A549 (cell line): Measurements from ENCODE around the gene TSACC. TPM values are rescaled to one million over a fixed set of nuclear protein-coding genes. Genes with fewer than 3 reads are reported as not detected.

Experiments
- ATAC-seq, 2 experiments: fragments of 200-7000 bp in 1 of 2; fragments of >200 bp in 1 of 2; cut with Nextera tagmentation in 1 of 2; cut with Tn5 transposase in 1 of 2; 3 replicates each; pipeline versions ENCODE4 v1.8.0 to v1.9.1; 2018 to 2020; ENCODE audit warnings: mild to moderate bottlenecking in 1 of 2, moderate library complexity in 1 of 2
- CTCF ChIA-PET: fragments of 300-600 bp; sonication (Branson Sonifier 250); formaldehyde crosslinking; extraction: SDS; loops from one replicate; lab custom pipeline; 2021; ENCODE audit warnings: antibody characterized with exemption, inconsistent platforms; lab: Yijun Ruan, JAX
- POLR2A ChIA-PET: fragments of 350-600 bp; formaldehyde crosslinking; extraction: SDS; loops from one replicate; lab custom pipeline; 2021; ENCODE audit warnings: antibody characterized with exemption, inconsistent platforms; lab: Yijun Ruan, JAX
- DNase-seq, 2 experiments: peaks; one replicate each; pipeline versions ENCODE4 v3.0.0 to v3.0.0-alpha.2; 2011 to 2016; ENCODE audit warnings: low read depth in 1 of 2, low spot score in 1 of 2
- FAIRE-seq: peaks from 2 replicates; lab custom pipeline; 2011; peaks lifted over from hg19 to GRCh38; lab: Jason Lieb, UNC
- H3K27ac ChIP-seq, 2 experiments: fragments of >200 bp; sonication (Bioruptor Twin); formaldehyde crosslinking; 3 replicates each; pipeline ENCODE4 v1.5.1; 2016 to 2017
- H3K4me1 ChIP-seq: fragments of >200 bp; sonication (Bioruptor Twin); formaldehyde crosslinking; 3 replicates; pipeline ENCODE4 v1.6.1; 2016
- H3K4me2 ChIP-seq: fragments of >200 bp; sonication (Bioruptor Twin); formaldehyde crosslinking; 3 replicates; pipeline ENCODE4 v1.6.1; 2016
- H3K4me3 ChIP-seq: fragments of >200 bp; sonication (Bioruptor Twin); formaldehyde crosslinking; 3 replicates; pipeline ENCODE4 v1.5.1; 2016
- H3K9me3 ChIP-seq: fragments of >200 bp; sonication (Bioruptor Twin); formaldehyde crosslinking; 3 replicates; pipeline ENCODE4 v1.6.1; 2016
- ESRRA ChIP-seq: fragments of 150-350 bp; IDR thresholded peaks from 2 replicates; pipeline ENCODE4 v1.6.1; 2014; ENCODE audit warnings: mild to moderate bottlenecking, low read length, borderline replicate concordance
- GATA3 ChIP-seq: IDR thresholded peaks from 2 replicates; pipeline ENCODE4 v1.6.1; 2012; ENCODE audit warnings: borderline replicate concordance
- HDAC2 ChIP-seq: fragments of 200-600 bp; sonication (generic); IDR thresholded peaks from 2 replicates; pipeline ENCODE4 v1.6.1; 2016
- HOXB5 ChIP-seq: fragments of 250-450 bp; sonication (Bioruptor Pico); IDR thresholded peaks from 2 replicates; pipeline ENCODE4 v1.5.0; 2020; ENCODE audit warnings: mild to moderate bottlenecking, moderate library complexity
- JUN ChIP-seq, 2 experiments: fragments of >200 bp; sonication (Bioruptor Twin); formaldehyde crosslinking; IDR thresholded peaks; 2 replicates in 1 of 2; 3 replicates in 1 of 2; pipeline ENCODE4 v1.6.1; 2016 to 2017
- JUNB ChIP-seq: fragments of >200 bp; sonication (Bioruptor Twin); formaldehyde crosslinking; IDR thresholded peaks from 2 replicates; pipeline ENCODE4 v1.6.1; 2016
- KDM5A ChIP-seq: fragments of 200-600 bp; sonication (generic); IDR thresholded peaks from 2 replicates; pipeline ENCODE4 v1.6.1; 2016; ENCODE audit warnings: antibody characterized with exemption, mild to moderate bottlenecking
- MAZ ChIP-seq: fragments of 150-350 bp; IDR thresholded peaks from 2 replicates; pipeline ENCODE4 v1.6.1; 2014; ENCODE audit warnings: antibody characterized with exemption, low read depth, low read length, borderline replicate concordance
- NR3C1 ChIP-seq: fragments of >200 bp; sonication (Bioruptor Twin); formaldehyde crosslinking; IDR thresholded peaks from 3 replicates; pipeline ENCODE4 v1.6.1; 2017
- POLR2A ChIP-seq: IDR thresholded peaks from 2 replicates; pipeline ENCODE4 v1.6.1; 2012; ENCODE audit warnings: mild to moderate bottlenecking, low read length
- REST ChIP-seq: fragments of 200-600 bp; sonication (generic); IDR thresholded peaks from 2 replicates; pipeline ENCODE4 v1.6.1; 2016; ENCODE audit warnings: antibody characterized with exemption, mild to moderate bottlenecking, moderate library complexity
- RFX5 ChIP-seq: fragments of 450-650 bp; IDR thresholded peaks from 2 replicates; pipeline ENCODE4 v1.7.1; 2014; ENCODE audit warnings: antibody characterized with exemption, mild to moderate bottlenecking, moderate library complexity
- RNF2 ChIP-seq: fragments of 200-600 bp; sonication (generic); IDR thresholded peaks from 2 replicates; pipeline ENCODE4 v1.6.1; 2016; ENCODE audit warnings: low read depth, mild to moderate bottlenecking, antibody characterized with exemption, moderate library complexity, borderline replicate concordance
- SMC3 ChIP-seq: fragments of >200 bp; sonication (Bioruptor Twin); formaldehyde crosslinking; IDR thresholded peaks from 3 replicates; pipeline ENCODE4 v1.6.1; 2018; ENCODE audit warnings: inconsistent platforms
- SREBF2 ChIP-seq: fragments of 450-650 bp; IDR thresholded peaks from 2 replicates; pipeline ENCODE4 v1.6.1; 2014; ENCODE audit warnings: mild to moderate bottlenecking, moderate library complexity
- TP53 ChIP-seq: fragments of 250-450 bp; sonication (Bioruptor Pico); IDR thresholded peaks from 2 replicates; pipeline ENCODE4 v1.5.0; 2021; ENCODE audit warnings: mild to moderate bottlenecking, moderate library complexity
- ZSCAN20 ChIP-seq: fragments of 250-450 bp; sonication (Bioruptor Pico); IDR thresholded peaks from 2 replicates; pipeline ENCODE4 v1.8.0; 2022; ENCODE audit warnings: mild to moderate bottlenecking, moderate library complexity
- WGBS: methylation state at CpG from one replicate; pipeline ENCODE4 v1.1.6; 2017; ENCODE audit errors: missing lambda C conversion rate; 5-methylcytosine and 5-hydroxymethylcytosine counted together
- polyA plus RNA-seq, 4 experiments: library from polyadenylated mRNA; depleted of rRNA in 3 of 4; stranded (reverse); fragments of >200 nt; fragmentation: RNase III in 1 of 4; extraction: RNeasy Plus Mini Kit Qiagen cat#74134 plus additional on column Dnase treatment in 1 of 4; gene quantifications; 2 replicates in 3 of 4; 3 replicates in 1 of 4; pipeline ENCODE4 v1.2.3, GENCODE V29; 2011 to 2017
- TF ChIP-seq, protein P1 (sequence below): fragments of >200 bp; sonication (Bioruptor Twin); formaldehyde crosslinking; IDR thresholded peaks from 3 replicates; pipeline ENCODE4 v1.5.1; 2016
- TF ChIP-seq, protein P2 (sequence below): fragments of 250-450 bp; sonication (Bioruptor Pico); IDR thresholded peaks from 2 replicates; pipeline ENCODE4 v1.5.0; 2020; ENCODE audit warnings: low read depth, mild to moderate bottlenecking, moderate library complexity
- TF ChIP-seq, protein P3 (sequence below): fragments of 450-650 bp; IDR thresholded peaks from 2 replicates; pipeline ENCODE4 v1.6.1; 2014; ENCODE audit warnings: antibody characterized with exemption
- TF ChIP-seq, protein P4 (sequence below): fragments of 250-450 bp; sonication (Bioruptor Pico); IDR thresholded peaks from 2 replicates; pipeline ENCODE4 v1.5.0; 2021; ENCODE audit warnings: mild to moderate bottlenecking, moderate library complexity, borderline replicate concordance

Gene TSACC
- polyA plus RNA-seq, 2 of the 4 experiments (the other 2 are of a cell fraction), result 2.6 to 3.9 TPM

DNA sequence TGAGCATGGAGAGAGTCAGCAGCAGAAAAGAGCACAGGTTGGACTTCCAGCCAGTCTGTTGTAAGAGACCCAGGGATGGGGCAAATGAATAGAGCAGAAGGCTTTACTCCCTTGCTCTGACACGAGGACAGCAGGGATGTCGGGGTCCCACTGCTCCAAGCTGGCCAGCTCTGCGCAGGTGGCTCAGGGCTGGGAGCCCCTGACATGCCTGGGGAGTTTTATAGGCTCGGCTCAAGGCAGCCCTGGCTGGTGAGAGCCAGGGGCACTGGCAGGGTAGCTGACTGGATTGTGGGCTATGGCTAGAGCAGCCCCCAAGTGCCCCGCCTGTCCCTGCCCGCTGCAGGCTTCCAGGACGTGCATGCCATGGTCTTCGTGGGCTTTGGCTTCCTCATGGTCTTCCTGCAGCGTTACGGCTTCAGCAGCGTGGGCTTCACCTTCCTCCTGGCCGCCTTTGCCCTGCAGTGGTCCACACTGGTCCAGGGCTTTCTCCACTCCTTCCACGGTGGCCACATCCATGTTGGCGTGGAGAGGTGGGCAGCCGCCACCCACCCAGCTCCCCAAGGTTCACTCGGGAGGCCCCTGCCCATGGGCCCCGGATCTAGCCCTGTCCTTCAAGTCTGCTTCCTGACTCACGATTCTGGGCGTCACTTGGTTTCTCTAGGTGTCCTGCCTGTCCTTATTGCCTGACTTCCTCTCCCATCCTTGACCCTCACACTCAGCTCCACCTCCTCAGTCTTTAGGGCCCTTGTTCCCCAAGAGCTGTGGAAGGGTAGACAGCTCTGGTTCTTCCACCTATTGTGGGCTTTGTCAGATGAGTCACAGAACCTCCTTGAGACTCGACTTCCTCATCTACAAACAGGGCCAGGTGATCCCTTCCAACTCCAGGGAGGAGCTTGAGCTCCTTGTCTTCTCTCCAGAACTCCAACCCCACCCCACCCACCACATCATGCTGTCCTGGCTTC lies 38.9 kb downstream of the TSACC start (continued):
- TF ChIP-seq, protein P1, sequence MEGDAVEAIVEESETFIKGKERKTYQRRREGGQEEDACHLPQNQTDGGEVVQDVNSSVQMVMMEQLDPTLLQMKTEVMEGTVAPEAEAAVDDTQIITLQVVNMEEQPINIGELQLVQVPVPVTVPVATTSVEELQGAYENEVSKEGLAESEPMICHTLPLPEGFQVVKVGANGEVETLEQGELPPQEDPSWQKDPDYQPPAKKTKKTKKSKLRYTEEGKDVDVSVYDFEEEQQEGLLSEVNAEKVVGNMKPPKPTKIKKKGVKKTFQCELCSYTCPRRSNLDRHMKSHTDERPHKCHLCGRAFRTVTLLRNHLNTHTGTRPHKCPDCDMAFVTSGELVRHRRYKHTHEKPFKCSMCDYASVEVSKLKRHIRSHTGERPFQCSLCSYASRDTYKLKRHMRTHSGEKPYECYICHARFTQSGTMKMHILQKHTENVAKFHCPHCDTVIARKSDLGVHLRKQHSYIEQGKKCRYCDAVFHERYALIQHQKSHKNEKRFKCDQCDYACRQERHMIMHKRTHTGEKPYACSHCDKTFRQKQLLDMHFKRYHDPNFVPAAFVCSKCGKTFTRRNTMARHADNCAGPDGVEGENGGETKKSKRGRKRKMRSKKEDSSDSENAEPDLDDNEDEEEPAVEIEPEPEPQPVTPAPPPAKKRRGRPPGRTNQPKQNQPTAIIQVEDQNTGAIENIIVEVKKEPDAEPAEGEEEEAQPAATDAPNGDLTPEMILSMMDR, result no peak
- TF ChIP-seq KDM5A (no peak), MAZ (no peak), JUN (IDR thresholded peaks at IDR 0.05) (no peak)

- DNase-seq, result no peak
- POLR2A ChIA-PET, result interaction anchor here (0.6 to 0.9 kb wide), 2 partner anchors 67 to 252 kb away, joined by 3 to 5 read pairs; no protein-coding TSS in a partner anchor
- H3K4me3 ChIP-seq, result no peak overlapping the region
- no peaks in the 10 kb centered on the region for H3K9me3 ChIP-seq
- H3K27ac ChIP-seq, result peak overlapping the region in 1 of 2 experiments; percentile 46; a peak in 2 of 6 replicates
- TF ChIP-seq REST, result no peak
- TF ChIP-seq HOXB5 (CRISPR knock-in tag), result no peak
- no peak for TF ChIP-seq POLR2A
- no peak for TF ChIP-seq RNF2
- no peak for TF ChIP-seq NR3C1
- TF ChIP-seq, protein P2, sequence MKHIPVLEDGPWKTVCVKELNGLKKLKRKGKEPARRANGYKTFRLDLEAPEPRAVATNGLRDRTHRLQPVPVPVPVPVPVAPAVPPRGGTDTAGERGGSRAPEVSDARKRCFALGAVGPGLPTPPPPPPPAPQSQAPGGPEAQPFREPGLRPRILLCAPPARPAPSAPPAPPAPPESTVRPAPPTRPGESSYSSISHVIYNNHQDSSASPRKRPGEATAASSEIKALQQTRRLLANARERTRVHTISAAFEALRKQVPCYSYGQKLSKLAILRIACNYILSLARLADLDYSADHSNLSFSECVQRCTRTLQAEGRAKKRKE (CRISPR knock-in tag), result no peak
- no peak for TF ChIP-seq RFX5
- no peak for TF ChIP-seq HDAC2
- TF ChIP-seq, protein P3, sequence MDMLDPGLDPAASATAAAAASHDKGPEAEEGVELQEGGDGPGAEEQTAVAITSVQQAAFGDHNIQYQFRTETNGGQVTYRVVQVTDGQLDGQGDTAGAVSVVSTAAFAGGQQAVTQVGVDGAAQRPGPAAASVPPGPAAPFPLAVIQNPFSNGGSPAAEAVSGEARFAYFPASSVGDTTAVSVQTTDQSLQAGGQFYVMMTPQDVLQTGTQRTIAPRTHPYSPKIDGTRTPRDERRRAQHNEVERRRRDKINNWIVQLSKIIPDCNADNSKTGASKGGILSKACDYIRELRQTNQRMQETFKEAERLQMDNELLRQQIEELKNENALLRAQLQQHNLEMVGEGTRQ, result no peak
- TF ChIP-seq, protein P4, sequence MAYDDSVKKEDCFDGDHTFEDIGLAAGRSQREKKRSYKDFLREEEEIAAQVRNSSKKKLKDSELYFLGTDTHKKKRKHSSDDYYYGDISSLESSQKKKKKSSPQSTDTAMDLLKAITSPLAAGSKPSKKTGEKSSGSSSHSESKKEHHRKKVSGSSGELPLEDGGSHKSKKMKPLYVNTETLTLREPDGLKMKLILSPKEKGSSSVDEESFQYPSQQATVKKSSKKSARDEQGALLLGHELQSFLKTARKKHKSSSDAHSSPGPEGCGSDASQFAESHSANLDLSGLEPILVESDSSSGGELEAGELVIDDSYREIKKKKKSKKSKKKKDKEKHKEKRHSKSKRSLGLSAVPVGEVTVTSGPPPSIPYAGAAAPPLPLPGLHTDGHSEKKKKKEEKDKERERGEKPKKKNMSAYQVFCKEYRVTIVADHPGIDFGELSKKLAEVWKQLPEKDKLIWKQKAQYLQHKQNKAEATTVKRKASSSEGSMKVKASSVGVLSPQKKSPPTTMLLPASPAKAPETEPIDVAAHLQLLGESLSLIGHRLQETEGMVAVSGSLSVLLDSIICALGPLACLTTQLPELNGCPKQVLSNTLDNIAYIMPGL (CRISPR knock-in tag), result no peak
- no peak for TF ChIP-seq SREBF2
- TF ChIP-seq, protein P1, result no peak
- TF ChIP-seq ZSCAN20 (CRISPR knock-in tag), result no peak
- TF ChIP-seq SMC3, result no peak
- no peak for TF ChIP-seq ESRRA
- TF ChIP-seq GATA3, result no peak
- no peak for TF ChIP-seq TP53 (CRISPR knock-in tag)
- TF ChIP-seq JUNB, result no peak
- TF ChIP-seq KDM5A, result no peak
- TF ChIP-seq, all 56 proteins: peak for 0
- CTCF ChIA-PET, result interaction anchor here (0.5 to 31.5 kb wide), 14 partner anchors 11 to 420 kb away, joined by 3 to 543 read pairs (median 3); partner anchors contain the start of gene RHBG
- peaks cover 18% of the 10 kb centered on the region for H3K4me1 ChIP-seq
- 74% methylated on average over 6 of the region's 6 CpGs for WGBS
- no peak for ATAC-seq
- FAIRE-seq, result no peak
- H3K4me2 ChIP-seq, result no peak overlapping the region
Observed at GRCh38 chr1:156378557-156378956, 40.2 kb downstream of the TSACC start.
